ENCODE data around the gene KRT16.
"Not testable (repeated sequence)": the region's sequence is repeated elsewhere in the genome, so short reads cannot be mapped to it uniquely, and the experiment has no call there.

Gene KRT16

DNA sequence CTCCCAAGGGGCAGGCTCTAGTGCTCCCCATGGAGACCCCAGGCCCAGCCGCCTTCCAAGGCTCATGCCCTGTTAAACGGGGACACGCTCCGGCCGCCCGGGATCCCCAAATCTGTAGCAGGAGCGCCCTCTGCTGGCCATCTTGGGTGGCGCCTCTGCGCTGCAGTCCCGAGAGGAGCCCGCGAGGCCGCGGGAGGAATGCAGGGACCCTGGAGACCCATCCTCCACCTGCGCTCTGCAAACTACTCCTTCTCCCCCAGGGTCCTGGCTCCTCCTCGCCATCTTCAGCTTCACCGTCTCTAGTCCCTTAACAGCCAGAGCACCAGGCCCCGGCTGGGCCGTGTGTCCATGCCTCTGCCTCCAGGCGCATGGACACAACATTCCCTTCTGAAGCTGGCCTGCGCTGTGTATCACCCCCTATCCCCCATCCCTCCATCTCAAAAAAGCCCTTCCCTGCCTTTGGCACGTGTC is 35.4 kb upstream of the KRT16 start:
- peak; percentile 73 to 87 (median 87) for DNase-seq (ENCODE audit: low read depth in 3 of 3)

DNA sequence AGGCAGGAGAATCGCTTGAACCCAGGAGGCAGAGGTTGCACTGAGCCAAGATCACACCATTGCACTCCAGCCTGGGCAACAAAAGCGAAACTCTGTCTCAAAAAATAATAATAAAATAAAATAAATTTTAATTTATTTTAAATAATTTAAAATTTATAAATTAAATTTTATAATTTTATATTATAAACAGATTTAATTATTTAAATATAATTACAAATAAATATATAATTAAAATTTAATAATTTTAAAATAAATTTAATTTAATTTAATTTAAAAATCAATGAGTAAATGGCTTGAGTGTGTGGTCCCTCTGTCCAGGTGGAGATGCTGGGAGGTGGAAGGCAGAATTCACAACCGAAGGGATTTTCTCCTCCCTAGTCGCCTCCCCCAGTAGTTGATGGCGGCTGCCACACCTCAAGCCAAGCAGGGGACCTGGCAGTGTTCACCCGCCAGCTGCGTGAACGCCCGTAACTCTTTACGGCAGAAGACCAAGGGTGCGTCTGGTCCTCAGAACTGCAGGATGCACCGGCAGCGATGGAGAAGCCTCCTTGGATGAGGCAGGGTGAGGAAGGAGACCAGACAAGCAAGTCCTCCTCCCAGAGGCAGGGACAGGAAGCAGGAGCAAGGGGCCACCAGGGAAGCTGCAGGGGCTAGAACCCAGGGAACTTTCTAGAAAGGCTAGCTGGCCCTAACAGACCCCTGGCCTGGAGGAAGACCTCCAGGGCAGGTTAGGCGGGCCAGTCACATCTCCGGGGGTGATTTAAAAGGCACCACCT is 34.7 kb upstream of the KRT16 start:
- DNase-seq (ENCODE audit: low read depth in 3 of 3), result no peak

DNA sequence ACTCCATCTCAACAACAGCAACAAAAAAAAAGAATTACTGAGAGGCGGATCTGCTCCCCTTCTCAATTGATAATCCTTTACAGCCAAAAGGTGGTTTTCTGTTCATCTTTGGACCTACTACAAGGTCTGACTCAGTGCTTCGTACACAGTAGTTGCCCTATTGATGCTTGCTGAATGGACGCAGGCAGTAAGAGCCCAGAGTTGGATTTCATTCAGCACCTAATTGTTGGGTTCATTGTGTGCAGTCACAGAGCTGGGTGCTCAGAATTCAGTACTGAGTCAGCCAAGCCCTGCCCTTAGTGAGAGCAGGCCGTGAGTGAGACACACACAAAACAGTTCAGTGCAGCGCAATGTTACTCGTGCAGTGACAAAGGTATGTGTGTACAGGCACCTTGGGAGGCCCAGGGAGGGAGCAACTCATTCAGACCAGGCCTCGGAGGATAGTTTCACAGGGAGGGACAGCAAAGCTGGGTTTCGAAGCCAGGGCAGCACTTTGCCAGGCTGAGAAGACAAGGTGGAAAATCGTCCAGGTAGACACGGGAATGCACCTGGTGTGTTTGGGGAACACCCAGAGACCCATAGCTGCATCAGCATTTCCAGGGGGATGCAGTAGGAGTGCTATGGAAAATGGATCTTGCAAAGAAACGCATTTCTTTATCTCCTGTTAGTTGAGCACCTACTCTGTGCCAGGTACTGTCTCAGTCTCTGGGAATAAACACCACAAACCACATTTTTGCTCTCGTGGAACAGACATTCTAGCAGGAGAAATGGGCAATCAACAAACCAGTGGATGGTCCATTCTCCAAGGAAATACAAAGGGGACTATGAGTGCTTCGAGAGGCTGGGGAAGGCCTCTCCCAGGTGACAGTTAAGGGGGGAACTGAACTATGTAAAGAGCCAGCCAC is 29.9 kb upstream of the KRT16 start:
- no peak for DNase-seq (ENCODE audit: low read depth in 3 of 3)

DNA sequence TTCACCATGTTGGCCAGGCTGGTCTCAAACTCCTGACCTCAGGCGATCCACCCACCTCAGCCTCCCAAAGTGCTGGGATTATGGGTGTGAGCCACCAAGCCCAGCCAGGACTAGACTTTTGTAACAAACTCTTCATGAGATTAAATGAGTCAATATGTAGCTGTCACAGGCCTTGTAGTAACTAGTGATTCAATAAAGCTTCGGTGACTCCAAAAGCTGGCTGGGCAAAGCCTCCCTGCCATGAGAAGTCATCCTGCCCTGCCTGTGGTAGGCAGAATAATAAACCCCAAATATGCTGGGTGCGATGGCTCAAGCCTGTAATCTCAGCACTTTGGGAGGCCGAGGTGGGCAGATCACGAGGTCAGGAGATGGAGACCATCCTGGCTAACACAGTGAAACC is 28.0 kb upstream of the KRT16 start:
- not testable (repeated sequence) for DNase-seq (ENCODE audit: low read depth in 3 of 3)

DNA sequence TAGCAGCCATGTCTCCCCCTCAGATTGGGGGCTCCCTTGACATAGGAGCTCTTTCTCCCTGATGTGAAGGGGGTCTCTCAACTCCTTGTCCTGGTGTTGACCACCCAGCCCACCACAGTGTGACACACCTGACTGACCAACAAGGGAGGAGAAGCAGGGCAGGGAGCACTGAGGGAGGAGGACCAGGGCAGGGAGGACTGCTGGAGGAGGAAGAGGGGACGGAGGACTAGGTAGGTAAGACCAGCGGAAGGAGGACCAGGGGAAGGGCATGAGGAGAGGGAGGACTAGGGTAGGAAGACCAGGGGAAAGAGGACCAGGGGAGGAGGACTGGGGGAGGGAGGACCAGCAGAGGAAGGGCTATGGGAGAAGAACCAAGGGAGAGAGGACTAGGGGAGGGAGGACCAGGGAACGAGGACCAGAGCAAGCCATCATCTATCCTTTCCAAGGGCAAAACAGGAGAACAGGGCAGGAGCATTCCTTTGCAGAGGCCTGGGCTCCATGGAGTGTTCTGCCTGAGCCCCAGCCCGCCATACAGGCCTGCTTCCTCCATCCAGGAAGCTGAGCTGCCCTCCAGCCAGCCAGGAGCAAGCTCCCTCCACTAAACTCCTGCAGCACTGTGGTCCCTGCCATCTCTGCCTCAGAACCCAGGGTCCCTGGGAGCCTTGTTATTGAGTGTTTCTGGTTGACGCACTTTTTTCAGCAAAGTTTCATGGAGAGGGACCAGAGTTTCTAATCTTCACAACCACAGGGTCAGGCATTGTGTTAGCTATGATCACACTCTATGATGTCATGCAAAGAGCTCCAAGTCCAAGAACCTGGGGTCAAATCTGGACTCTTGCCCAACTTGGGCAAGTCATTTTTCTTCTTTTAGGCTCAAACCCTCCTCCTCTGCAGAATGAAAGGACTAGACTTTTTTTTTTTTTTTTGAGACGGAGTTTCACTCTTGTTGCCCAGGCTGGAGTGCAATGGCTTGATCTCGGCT is 27.2 kb upstream of the KRT16 start:
- no peak for DNase-seq (ENCODE audit: low read depth in 3 of 3)

DNA sequence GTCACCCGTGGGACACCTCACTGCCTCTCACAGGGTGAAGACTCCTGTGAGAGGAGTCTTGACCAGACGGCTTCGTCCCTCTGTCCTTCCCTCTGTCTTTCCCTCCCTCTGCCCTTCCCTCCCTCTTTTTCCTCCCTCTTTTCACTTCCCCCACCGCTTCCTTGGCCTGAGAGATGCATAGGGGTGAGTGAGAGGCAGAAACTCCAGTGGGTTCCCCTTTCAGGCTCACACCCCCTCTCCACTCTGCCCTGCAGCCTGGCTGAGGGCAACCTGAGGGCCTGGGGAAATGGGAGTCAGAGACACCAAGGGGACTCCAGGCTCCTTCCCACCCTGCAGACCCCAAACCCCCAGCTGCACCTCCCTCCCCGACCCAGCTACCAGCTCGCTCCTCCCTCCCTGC is 26.4 kb upstream of the KRT16 start:
- no peak for DNase-seq (ENCODE audit: low read depth in 3 of 3)

DNA sequence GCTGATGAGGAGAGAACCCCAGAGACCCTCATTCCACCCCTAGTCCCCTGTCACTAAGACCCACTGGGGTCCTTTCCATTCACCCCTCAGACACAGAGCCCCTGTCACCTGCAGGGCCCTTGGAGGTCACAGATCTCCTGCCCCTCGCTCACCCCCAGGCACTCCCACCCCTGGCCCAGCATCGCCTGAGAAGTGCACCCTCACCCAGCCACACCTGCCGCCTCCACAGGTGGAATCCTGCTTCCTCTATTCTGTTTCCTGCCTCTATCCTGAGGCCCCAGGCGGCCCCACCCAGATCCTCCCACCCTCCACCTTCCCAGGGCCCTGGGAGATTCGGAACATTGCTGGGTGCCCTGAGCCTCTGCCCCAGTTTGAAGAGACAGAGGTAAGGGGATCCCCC is 25.6 kb upstream of the KRT16 start:
- DNase-seq (ENCODE audit: low read depth in 3 of 3), result no peak

DNA sequence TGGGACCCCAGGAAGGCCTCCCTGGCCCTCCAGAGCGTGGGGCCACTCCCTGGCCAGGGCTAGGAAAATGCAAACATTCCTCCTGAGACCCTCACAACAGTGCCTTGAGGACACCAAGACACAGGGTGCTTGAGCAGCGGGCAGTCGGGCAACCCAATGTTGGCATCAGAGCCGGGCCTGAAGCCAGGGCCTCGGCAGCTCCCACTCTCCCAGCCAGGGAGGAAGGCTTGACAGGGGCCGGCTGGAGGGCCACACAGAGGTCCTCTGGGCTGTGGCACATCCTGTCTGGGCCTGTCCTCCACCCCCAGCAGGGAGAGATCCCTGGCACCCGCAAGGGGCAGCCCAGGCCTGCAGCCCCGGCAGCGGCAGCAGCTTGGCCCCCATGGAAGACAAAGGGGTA is 24.1 kb upstream of the KRT16 start:
- no peak for DNase-seq (ENCODE audit: low read depth in 3 of 3)

DNA sequence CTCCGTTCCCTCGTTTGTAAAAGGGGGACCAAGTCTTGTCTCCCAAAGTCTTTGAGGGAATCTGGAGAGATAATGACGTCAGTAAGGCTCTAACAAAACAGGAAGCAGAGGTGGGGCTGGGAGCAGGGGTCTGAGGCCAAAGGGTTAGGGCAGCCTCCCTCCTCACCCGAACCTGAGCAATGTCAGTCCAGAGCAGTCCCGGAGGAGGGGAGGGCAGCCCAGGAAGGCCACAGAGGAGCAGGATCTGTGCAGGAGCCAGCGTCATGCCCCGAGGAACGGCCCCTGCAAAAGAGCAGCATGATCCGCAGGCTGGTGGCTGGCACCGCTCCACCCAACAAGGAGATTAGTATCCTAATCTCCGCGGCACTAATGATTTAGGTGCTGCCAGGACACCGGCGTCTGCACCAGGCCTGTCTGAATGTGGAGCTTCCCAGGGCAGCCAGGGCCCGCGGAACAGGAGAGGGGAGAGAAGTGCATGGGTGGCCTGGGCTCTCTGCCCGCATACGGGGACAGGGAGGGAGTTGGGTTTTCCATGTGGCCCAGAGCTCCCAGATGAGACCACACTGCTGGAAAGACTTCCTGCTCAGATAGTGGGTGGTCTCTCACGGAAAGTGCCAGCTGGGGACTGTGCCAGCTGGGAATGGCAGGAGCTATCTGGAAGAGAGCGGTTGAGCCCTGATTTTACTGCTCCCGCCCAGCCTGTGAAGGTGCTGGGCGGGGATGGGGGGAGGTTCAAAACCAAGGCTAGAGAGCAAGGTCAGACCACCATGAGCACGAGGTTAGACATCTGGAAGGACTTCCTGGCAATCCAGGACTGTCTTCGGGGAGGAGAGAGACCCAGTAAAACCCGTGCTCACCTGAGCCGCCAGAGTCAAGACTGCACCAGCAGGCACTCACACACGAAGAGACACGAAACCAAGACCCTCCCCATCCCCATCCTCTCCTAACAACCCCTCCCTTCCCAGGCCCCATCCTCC is 22.8 kb upstream of the KRT16 start:
- DNase-seq (ENCODE audit: low read depth in 3 of 3), result no peak

DNA sequence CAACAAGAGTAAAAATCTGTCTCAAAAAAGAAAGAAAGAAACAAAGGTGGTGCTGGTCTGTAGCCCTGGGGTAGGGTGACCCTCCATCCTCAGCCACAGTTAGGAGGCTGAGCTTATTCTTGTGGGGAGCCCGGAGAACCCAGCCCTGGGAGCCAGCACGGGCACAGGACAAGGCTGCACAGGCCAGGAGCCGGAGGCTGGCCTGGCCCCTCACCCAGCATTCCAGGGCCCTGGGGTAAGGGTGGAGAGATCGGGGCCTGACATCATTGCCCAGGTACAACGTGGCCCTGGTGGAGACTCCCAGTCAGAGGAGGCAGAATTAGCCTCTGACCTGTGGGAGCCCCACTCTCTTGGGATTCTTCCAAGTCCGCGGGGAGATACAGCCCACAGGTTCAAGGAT is 22.1 kb upstream of the KRT16 start:
- DNase-seq (ENCODE audit: low read depth in 3 of 3), result no peak

DNA sequence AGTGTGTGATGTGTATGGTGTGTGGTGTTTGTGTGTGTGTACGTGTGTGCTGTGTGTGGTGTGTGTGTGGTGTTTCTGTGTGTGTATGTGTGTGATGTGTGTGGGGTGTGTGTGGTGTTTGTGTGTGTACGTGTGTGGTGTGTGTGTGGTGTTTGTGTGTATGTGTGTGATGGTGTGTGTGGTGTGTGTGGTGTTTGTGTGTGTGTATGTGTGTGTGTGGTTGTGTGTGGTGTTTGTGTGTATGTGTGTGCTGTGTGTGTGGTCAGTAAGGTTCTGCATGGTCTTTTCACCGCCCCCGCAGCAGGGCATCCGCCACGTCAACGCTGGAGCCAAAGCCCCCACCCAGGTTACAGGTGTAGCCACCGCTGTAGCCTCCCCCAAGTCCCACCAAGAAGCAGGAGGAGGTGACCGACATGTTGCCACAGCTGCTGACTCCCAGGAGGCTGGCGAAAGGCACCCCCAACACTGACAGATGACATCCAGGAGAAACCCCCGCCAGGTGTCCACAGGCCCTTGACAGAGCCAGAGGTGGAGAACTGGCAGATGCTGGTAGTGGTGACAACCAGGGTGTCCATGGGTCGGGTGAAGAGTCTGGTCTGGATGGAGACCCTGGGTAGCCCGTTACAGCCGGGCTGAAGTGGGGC is 21.1 kb upstream of the KRT16 start:
- no peak for DNase-seq (ENCODE audit: low read depth in 3 of 3)

DNA sequence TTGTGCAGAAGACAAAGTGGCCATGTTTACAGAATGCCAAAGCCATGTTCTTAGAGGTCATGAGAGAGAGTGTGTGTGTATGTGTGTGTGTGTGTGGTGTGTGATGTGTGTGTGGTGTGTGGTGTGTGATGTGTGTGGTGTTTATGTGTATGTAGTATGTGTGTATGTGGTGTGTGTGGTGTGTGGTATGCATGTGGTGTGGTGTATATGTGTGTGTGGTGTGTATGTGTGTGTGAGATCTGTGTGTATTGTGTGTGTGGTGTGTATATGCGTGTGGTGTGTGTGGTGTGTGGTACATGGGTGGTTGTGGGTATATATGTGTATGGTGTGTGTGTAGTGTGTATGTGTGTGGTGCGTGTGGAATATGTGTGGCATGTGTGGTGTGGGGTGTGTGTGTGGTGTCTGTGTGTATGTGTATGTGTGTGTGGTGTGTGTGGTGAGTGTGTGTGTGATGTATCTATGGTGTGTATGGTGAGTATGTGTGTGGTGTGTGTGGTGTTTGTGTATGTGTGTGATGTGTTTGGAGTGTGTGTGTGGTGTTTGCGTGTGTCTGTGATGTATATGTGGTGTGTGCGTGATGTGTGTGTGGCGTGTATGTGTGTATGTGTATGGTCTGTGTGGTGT is 20.0 kb upstream of the KRT16 start:
- no peak for DNase-seq (ENCODE audit: low read depth in 3 of 3)

DNA sequence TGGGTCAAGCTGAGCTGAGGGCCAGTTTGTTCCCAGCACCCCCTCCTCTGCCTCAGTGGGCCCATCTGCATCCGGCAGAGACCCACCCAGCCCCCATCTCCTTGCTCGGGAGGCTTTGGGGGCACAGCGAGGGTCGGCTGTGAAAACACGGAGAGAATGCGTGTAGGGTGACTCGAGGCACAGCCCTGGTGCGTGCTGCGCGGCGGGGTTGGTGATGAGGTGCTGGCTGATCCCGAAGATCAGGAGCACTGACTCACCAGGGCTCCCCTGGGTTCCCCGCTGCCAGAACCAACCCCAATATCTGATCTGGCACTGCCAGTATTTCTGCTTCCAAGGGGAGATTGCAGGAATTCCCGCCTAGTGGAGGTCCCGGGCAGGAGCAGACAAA is 19.3 kb upstream of the KRT16 start:
- DNase-seq (ENCODE audit: low read depth in 3 of 3), result no peak

DNA sequence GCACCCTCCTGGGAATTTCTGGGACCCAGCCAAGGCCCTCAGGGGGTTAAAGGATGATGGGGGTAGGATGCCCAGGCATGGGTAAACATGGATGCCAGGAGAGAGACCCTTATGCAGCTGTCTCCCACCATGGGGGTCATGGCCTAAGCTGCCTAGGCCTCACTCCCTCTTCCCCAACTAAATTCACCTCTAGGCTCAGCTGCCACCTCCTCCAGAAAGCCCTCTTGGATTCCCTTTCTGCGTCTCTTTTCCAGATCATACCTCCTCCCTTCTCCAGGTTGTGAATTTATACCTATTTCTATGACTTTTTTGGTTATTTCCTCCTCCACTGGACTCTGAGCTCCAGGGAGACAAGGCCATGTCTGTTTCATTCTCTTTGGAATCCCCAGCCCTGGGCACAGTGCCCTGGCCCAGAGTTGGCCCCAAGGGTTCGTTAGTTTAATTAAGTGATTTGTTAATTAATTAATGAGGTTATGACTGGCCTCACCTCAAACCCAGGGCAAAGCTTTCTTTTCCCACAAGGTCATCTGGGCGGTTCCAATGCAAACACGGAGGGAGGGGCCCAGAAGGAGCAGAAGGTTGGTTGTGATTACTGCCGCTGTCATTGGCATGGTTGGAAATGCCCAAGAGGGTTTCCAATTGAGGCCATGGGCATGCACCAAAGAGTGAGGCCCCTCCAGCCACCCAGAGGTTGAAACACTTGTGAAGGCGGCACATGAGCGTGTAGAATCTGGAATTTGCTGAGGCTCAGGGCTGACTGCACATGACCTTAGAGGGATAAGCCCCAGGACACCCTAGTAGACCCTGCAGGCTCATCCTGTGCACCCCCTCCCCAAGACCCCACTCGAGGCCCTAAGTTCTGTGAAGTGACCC is 18.7 kb upstream of the KRT16 start:
- no peak for DNase-seq (ENCODE audit: low read depth in 3 of 3)

DNA sequence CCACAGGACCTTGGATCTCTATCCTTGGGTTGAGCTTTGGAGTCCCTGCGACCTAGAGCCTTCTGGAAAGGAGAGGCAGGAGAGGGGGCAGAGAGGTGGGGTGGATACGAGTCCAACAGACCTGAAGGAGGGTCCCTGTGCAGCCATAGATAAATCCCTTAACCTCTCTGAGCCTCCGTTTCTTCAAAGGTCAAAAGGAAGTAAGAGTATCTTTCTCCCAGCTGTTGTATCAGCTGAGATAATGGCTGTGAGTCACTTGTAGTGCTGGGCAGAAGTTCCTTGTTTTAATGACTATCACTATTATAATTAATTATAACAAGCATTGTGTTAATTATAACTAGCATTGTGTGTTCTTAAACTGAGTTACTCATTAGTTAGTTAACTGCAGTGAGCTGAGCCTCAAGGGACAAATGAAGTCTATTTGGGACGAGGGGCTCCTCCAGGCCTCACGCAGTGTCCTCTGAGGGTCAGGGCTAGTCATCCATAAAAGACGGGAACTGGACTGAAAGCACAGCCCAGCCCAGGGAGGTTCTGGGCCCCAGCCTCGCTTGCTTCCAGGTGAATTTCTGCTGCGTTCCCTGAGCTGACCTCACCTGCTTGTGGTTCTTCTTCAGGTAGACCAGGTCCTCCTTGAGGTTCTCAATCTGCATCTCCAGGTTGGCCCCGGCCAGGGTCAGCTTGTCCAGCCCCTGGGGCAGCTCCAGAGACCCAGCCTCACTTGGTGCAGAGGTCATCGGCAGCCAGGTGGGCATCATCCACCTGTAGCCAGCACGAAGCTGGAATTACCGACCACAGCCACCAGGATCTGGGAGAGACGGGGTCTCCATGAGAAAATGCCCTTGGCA is 17.5 kb upstream of the KRT16 start:
- DNase-seq (ENCODE audit: low read depth in 3 of 3), result no peak

DNA sequence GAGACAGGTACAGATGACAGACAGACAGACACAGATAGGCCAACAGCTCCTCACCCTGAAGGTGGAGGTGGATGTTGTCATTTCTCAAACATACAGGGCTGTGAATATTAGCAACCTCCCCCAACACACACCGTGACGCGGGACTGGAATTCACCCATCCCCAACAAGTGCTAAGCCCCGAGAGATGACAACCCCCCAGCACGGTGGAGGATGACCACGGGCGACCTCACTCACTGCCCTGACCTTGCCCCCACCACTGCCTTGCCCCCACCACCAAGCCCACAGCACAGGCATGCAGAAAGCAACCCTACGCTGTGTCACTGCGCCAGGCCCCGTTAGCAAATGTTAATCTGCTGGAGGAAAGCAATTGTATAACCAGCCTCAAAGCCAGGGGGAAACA is 16.7 kb upstream of the KRT16 start:
- no peak for DNase-seq (ENCODE audit: low read depth in 3 of 3)

DNA sequence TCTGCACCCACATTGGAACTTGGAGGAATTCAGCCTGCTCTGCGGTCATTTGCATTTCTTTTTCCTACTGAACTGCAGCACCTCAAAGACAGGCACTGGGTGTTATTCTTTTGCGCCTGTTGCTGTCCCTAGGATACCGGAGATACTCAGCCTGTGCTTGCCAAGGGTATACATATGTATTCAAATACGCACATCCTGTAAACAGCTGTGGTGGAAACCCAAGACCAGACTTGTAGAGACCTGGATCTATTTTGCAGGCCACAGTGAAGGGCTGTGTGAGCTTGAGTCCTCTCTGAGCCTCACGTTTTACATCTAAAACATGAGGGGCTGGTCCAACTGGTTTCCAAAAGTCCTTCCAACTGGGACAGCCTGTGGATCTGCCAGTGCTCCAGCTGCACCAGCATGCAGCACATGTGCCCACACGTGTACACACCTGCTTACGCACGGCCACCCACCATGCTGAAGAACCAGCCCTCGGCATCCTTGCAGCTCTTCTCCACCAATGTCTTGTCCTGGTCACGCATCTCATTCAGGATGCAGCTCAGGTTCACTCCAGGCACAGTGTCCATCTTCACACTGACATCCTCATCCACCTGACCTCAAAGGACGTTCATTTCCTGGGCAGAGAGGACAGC is 16.2 kb upstream of the KRT16 start:
- not testable (repeated sequence) for DNase-seq (ENCODE audit: low read depth in 3 of 3)
